GDM1 (cell line): Measurements from ENCODE around the gene EPB41.
"Not testable (repeated sequence)": the region's sequence is repeated elsewhere in the genome, so short reads cannot be mapped to it uniquely, and the experiment has no call there.

ENCODE experiments used
- DNase-seq: peaks from one replicate; lab custom pipeline; 2025; lab: John Stamatoyannopoulos, UW

The EPB41 gene

GRCh38 chr1:29133861-29134694, 219.7 kb downstream of the EPB41 start:
- DNase-seq, result no peak

GRCh38 chr1:29134695-29135028, 220.3 kb downstream of the EPB41 start:
- DNase-seq, result no peak

DNA sequence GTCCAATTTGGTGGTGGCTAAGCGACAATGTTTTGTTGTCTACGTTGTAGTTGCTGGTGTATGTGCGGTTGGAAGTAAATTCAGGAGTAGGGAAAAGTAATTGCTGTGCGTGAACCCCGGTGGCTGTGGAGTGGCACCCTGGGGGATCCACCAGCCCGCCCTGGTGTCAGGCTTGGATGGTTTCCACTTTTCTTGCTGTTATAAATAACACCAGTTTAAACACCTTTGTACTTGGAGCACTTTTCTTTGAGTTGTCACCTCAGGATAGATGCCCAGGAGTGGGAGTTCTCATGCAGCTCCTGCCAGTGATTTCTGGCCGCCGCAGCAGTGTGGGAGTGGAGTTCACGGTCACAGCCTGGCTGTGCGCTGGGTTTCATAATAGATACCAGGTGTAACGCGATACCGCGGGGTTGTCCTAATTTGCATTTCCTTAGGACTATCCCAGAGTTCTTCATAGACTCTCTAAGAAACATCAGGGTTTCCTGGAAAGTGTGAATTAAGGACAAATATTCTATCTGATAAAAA, 222.1 kb downstream of the EPB41 start:
- DNase-seq, result no peak

GRCh38 chr1:29142714-29143113, 228.3 kb downstream of the EPB41 start:
- DNase-seq, result no peak

- DNase-seq, result no peak
Measured at GRCh38 chr1:29144178-29144577, 229.8 kb downstream of the EPB41 start.

DNA sequence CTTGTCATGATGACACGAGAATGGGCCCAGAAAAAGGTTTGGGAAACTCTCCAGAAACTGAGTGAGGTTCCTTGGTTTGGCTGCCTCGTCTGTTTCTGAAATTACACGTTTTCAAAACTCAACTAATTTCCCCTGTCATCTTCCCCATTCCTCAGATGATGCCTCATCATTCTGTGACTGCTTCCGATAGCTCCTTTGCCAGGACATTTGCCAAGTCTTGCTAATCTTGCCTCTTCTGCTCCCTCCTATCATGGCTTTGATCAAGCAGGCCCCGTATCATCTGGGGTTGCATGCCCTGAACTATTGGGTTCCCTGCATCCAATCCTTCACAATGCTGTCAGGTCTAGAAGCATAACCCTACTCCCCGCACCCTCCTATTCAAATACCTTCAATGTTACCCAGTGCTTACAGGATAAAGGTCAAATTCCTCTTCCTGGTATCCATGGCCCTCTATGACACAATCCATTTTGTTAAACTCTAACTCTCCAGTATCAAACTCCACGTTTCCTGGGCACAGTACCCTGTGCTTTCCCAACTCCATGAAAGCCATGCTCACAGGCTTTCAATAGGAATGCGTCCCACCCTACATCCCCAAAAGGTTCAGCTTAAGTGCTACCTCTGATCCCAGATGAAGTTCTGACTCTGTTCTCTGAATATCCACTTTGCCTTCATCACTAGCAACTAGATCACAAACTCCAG, 231.5 kb downstream of the EPB41 start:
- DNase-seq, result no peak

GRCh38 chr1:29148656-29149491, 234.5 kb downstream of the EPB41 start:
- no peak for DNase-seq

DNA sequence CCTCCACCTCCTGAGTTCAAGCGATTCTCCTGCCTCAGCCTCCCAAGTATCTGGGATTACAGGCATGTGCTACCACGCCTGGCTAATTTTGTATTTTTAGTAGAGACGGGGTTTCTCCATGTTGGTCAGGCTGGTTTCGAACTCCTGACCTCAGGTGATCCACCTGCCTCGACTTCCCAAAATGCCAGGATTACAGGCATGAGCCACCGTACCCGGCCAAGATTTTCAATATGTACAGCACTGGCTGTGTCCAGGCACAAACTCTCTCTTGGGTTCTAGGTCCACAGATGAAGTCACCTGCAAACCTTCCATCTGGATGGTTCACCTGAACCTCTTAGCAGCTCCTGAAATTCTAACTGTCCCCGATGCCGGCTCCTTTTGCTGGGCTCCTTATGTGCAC, 236.0 kb downstream of the EPB41 start:
- DNase-seq, result not testable (repeated sequence)

DNA sequence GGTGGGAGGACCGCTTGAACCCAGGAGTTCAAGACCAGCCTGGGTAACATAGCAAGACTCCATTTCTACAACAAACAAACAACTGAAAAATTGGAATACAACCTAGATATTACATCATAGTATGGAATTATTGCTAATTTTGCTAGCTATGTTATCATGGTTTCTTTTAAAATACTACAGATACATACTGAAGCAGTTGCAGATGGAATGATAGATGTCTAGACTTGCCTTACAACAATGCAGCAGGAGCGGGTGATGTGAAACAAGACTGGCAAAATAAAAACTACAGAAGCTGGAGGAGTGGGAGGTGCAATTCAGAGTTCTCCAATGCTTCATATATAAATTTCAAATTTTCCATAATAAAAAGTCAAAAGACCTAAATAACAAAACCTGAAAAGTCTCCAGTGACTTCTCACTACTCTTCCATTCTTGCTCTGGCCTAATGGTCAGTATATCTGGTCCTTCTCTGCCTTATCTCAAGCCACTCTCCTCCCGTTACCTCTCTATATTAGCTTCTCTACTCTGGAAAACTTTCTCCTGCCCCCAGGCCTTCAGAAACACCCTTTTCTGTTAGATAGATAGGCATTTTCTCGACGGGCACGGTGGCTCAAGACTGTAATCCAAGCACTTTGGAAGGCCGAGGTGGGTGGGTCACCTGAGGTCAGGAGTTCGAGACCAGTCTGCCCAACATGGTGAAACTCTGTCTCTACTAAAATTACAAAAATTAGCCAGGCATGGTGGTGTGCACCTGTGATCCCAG, 237.9 kb downstream of the EPB41 start:
- DNase-seq, result no peak

DNA sequence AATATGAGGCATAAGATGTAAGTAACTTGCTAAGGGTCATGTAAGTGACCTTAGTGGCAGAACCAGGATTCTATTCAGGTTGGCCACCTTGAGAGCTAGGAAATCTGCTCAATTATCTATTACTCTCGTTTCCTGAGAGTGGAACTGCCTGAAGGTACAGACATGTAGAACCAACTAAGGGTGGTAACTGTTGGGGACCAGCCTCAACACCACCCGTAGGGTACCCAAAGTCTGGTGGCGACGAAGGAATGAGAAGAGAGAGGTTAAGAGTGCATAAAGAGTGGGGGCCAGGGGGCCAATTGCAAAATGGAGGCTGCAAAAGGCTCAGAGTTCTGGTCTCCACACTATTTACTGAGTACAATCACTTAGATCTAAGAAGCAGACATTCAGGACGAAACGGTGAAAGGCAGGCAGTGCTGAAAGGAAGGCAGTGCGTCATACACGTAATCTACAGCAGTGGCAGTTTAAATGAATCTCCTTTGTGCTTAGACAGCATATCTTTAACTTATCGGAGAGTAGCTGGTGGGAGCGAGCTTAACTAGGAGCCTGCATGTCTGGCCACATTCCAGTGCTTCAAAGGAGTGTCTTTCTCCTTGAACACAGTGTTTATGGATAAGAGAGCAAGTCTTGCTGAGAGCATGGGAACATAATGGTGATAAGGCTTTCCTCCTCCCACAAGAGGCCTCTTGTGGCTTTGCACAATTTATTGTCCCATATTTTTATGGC, 242.3 kb downstream of the EPB41 start:
- DNase-seq, result no peak

DNA sequence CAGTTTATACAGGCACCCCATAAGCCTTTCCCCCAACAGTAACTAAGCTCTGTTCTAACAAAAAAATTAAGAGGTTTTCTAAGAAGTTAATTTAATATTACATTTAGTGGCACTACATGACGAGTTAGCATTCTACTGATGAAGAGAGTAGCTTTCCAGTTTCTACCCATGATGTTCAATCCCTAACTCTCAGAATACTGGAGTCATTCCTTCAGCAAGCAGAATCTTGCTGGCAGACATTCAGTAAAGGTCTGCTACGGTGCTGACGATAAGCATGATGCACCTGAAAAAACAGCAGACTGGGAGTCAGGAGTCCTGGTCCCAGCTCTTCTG, 242.9 kb downstream of the EPB41 start:
- no peak for DNase-seq

DNA sequence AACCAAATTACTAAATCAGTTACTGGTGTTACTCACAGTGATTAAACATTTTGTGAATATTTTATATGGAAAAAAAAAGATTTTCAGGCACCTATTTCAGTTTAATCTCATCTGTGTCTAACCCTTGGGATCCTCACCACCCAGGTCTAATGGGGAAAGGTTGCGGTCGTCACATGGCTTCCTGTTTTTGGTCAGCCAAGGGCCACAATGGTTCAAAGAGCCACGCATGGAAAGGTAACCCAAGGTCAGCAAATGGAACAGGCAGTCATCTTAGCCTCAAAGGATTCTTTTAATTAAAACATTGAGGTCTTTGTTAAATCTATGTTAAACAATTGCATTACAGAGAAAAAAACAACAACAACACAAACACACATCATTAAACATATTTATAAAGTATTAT, 245.4 kb downstream of the EPB41 start:
- DNase-seq, result no peak

- DNase-seq, result no peak
Measured at GRCh38 chr1:29162025-29162424, 247.7 kb downstream of the EPB41 start.

- no peak for DNase-seq
Measured at GRCh38 chr1:29162476-29163138, 248.2 kb downstream of the EPB41 start.

DNA sequence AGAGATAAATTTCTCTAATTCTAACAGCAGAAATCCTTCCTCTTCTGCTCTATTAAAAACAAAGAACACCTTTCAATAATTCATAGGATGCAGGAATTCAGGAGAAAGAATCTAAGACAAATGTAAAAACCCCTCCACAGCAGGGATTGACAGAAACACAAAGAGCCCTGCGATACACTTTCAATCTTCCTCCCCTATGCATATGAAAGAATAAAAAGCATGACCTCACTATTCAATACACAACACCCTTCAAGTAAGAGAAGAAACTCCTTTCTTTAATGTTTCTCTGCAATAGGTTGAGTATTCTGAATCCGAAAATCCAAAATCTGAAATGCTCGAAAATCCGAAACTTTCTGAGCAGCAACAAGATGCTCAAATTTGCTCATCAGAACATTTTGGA, 250.2 kb downstream of the EPB41 start:
- DNase-seq, result no peak

DNA sequence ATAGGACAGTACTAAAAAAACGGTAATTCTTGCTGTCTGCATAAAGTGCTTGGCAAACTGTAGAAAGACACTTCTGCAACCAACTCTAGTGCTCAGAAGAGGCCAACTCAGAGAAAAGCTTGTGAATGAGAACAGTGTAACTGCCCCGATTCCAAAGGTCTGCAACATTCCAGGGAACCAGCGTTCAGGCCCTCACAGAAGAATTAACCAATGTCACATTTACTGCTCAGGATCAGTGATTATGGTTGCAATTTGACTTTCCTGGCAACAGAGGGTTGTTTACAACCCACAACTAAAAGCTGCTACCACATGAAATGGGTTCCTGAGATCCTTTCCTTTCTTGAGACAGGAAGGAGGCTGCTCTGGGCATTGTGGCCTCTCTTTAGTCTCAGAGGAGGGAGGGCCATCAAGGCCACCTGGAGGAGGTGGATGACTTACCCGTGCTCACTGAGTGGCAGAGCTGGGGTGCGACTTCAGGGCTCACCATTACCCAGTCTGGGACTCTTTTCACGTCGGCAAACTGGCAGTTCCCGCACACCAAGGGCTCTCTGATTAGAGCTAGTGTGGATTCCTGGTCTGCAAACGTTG, 252.0 kb downstream of the EPB41 start:
- DNase-seq, result no peak

DNA sequence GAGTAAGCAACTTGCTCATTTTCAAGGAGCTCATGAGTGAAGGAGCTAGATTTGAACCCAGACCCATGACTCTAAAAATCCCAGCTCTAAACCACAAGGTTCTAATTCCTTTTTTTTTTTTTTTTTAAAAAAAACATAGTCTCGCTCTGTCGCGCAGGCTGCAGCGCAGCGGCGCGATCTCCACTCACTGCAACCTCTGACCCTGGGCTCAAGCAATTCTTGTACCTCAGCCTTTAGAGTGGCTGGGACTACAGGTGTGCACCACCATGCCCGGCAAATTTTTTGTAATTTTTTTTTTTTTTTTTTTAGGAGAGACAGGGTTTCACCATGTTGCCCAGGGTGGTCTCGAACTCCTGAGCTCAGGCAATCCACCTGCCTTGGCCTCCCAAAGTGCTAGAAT, 253.5 kb downstream of the EPB41 start:
- no peak for DNase-seq
